Measurements from ENCODE around the gene DSTN.

The DSTN gene

DNA sequence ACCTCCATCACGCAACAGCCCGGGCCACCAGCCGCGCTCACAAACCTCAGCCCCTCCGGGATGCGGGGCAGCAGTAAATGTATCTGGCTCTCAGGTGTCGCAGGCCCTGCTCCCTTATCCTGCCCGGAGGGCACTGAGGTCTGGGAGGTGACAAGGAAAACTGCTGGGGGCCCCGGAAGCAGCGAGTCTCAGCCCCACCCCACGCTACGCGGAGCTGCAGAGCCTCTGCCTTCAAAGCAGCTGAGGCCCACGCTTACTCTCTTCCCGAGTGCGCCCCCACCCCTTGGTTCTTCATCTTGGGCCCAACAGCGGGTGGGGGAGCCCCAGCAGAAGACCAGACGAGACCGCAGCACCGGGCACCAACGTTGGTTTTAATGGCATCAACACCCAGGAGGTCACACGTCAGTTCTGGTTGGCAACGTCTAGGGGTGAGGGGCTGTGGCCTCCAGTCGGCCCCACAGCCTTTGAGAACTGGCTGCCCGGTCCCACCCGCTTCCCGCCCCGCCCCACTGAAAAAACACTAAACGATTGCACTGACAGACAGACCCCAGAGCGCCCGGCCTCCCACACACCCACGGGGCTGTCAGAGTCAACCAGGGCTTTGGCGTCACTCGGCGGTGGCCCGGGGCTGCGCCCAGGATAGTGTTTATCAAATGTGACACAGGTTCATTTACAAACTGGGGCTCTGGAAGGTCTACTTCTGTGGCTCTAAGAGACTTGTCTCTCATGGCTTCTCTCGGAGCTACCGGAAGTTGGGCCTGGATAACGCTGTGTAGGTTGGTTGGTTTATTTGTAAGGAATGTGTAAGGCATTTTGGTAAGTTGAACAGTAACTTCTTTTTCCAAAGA is 43.7 kb downstream of the DSTN start:
- DNase-seq: no peak

GRCh38 chr20:17614176-17614811 is 44.4 kb downstream of the DSTN start:
- no peak for DNase-seq

GRCh38 chr20:17614812-17615644 is 45.2 kb downstream of the DSTN start:
- DNase-seq: no peak

- DNase-seq: peak in 1 of 2 experiments; percentile 7
These were observed 46.0 kb downstream of the DSTN start for GRCh38 chr20:17615645-17616479.

DNA sequence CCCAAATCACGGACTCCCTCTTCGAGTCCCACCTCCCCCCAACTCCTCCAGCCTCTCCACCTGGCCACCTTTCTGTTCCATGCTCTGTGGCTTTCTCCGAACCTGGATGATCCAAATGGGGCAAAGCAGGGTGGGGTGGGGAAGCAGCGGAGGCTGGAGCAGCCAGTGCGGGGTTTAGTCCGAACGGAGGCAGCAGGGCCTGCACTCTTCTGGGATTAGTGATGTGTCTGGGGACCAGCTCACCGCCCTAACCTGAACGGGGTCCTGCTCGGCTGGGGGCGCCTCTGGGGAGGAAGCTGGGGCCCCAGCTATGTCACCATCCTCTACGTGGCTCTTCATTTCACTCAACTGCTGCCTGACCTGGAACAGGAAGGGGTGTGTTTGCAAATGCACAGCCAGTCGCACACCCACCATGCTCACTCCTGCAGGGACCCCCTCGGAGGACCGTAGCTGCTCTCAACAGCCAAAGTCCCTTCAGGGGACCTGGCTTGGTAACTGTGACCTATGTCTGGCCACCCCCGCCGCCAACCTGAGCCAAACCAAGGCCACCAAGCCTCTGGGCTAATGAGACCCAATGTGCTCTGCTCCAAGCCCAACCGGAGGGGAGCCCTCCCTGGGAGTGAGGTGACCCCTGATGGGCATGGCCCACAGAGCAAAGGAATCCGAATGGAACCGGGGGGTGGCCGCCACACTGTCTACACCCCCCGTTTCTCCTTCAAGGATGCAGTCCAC is 46.8 kb downstream of the DSTN start:
- DNase-seq: no peak

- DNase-seq: peak; percentile 36 to 47
These were observed 47.5 kb downstream of the DSTN start for GRCh38 chr20:17617212-17617867.

GRCh38 chr20:17617868-17618672 is 48.2 kb downstream of the DSTN start:
- DNase-seq: no peak

- no peak for DNase-seq
These were observed 48.8 kb downstream of the DSTN start for GRCh38 chr20:17618673-17619013.

GRCh38 chr20:17619351-17620093 is 49.6 kb downstream of the DSTN start:
- DNase-seq: no peak

DNA sequence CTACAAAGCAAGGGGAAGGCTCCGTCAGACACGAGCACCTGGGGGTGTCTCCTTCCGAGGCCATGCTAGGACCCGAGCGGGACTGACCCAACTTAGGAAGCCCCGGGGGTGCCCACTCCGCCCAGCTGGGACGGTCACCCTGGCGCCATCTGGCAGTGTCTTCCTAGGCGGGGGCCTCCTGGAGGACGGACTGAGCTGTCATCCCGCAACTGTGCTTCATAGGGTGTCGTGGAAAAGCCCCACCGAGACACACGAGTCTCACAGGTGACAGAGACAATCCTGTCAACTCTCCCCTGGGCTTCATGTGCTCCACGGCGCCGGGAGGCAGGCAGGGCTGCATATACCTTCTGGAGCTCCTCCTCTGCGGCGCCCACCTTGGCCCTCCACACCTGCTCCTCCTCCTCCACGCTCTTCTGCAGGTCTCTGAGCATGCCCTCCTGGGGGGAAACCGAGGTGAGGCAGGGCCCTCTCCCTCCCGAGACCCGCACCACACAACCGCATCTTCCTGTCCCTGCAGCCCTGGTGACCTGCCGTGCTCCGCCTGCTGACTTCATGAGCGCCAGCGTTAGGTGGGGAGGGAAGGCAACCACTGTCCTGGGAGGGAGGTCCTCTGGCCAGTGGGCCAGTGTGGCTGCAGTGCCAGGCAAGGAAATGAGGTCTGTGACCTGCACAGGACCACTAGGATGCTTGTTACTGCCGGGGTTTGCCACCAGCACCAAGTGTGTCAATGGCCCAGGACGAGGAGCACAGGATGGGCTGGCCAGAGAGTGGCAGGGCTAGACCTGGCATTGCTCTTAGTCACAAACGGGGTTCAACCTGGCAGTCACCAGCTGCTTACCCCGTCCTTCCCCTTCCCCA is 50.7 kb downstream of the DSTN start:
- DNase-seq: no peak

DNA sequence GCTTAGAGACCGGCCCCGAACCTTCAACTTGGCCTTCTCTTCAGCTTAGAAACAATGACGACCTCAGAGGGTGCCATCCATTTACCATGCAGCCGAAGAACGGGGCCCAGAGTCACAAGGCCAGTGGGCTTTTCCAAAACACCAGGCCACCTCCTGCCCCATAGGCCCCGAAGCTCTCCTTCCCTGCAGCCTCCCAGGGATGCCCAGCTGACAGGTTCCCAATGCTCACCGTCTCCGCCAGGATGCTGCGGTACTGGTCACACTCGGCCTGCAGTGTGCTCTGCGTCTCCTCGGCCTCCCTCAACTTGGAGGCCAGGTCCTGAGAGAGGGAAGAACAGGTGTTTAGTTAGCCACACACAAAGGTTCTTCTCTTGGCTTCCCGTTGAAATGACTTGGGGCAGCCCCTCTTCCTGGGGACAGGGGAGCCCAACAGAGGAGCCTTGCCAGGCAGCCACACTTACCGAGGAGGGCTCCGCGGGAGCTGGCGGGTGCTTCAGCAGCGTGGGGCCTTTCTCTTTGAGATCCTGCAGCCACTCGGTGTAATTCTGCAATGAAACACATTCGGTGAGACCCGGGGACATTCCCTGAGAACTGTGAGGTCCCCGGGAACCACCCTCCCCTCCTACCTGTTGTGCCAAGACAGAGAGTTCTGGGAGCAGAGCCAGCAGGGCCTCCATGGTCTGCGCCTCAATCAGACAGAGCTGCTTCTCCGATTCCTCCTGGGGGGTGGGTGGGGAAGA is 51.5 kb downstream of the DSTN start:
- no peak for DNase-seq

DNA sequence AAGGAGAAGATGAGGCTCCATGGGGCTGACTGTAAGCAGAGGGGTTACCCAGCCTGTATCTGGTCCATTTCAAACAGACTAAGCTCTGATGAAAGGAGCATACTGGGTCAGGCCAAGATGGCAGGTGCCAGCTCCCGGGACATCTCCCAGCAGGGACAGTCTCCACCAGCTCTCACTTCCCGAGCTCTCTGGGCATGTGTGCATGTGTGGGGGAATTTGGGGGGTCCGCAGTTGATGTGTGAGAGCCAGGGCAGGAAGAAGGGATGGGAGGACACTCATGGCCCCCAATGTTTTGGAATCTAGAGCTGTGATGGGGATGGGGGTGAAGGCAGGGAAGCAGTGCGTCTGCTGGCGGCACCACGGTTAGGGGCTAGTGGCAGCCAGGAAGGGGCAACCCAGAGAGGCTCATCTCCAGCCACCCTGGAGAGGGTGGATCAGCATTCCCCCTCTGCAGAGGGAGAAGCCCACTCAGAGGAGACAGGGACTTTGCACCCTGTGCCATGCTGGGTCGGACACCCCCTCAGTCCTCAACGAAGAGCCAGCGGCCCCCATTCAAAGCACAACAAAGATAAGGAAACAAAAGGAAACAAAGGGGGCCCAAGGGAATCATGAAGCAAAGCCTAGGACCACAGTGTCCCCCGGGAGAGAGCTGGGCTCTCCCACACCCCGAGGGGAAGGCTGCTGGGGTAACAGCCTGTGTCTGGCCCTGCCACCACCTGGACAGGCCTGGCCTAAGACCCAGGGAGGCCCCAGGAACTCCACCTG is 52.4 kb downstream of the DSTN start:
- no peak for DNase-seq

- DNase-seq: no peak
These were observed 53.1 kb downstream of the DSTN start for GRCh38 chr20:17622851-17623508.

- DNase-seq: no peak
These were observed 54.2 kb downstream of the DSTN start for GRCh38 chr20:17624070-17624469.

GRCh38 chr20:17624551-17625245 is 54.8 kb downstream of the DSTN start:
- DNase-seq: no peak
